ENCODE results near the gene CCDC9. TPM values are rescaled to one million over a fixed set of nuclear protein-coding genes. Genes with fewer than 3 reads are reported as not detected.
"Not testable (repeated sequence)": the region's sequence is repeated elsewhere in the genome, so short reads cannot be mapped to it uniquely, and the experiment has no call there.

The CCDC9 gene
- total and polyA plus RNA-seq, 2 of the 8 experiments (the other 6 are each of a cell fraction or from before 2014, with no cell fraction given), result 3.7 to 29.8 TPM

DNA sequence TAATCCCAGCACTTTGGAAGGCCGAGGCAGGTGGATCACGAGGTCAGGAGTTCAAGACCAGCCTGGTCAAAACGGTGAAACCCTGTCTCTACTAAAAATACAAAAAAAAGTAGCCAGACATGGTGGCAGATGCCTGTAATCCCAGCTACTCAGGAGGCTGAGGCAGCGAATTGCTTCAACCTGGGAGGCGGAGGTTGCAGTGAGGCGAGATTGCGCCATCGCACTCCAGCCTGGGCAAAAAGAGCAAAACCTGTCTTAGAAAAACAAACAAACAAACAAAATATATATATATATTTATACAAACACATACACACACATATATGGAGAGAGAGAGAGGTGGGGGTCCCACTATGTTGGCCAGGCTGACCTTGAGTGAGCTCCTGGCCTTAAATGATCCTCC, 3.3 kb upstream of the CCDC9 start:
- not testable (repeated sequence) for H3K23me2 ChIP-seq (ENCODE audit: low read depth, low read length); H3K27me3 ChIP-seq (replicated peaks in 1 of 4; ENCODE audit: control insufficient read depth in 3 of 4, extremely low read depth in 1 of 4, insufficient read depth in 3 of 4, low read length in 3 of 4); FAIRE-seq; H2BK12ac ChIP-seq (ENCODE audit: low read depth, low read length); H2BK120ac ChIP-seq (replicated peaks; ENCODE audit: low read depth, low read length); H3K36me3 ChIP-seq (ENCODE audit: control insufficient read depth in 2 of 4, insufficient read depth in 4 of 4, low read length in 3 of 4); H3K4me1 ChIP-seq (replicated peaks in 1 of 4; ENCODE audit: control insufficient read depth in 3 of 4, insufficient read depth in 4 of 4, low read length in 3 of 4); H3K18ac ChIP-seq (ENCODE audit: extremely low read depth, low read length); H3K79me2 ChIP-seq (ENCODE audit: control insufficient read depth in 1 of 2, insufficient read depth in 2 of 2, low read length in 2 of 2); H3K79me1 ChIP-seq (ENCODE audit: low read depth, low read length); H4K5ac ChIP-seq (ENCODE audit: insufficient read length, low read depth, low read length); H2BK15ac ChIP-seq (ENCODE audit: low read length); H3K9me3 ChIP-seq (ENCODE audit: insufficient read depth in 2 of 2, low read depth in 1 of 2, low read length in 1 of 2); H3K56ac ChIP-seq (replicated peaks; ENCODE audit: insufficient read length, low read depth, low read length); H3K14ac ChIP-seq (ENCODE audit: insufficient read length); H3K27ac ChIP-seq (ENCODE audit: low read depth, low read length); H2AK5ac ChIP-seq (ENCODE audit: low read depth, low read length); H2BK5ac ChIP-seq (ENCODE audit: low read depth, low read length); H3K4me2 ChIP-seq (ENCODE audit: insufficient read depth in 1 of 2, low read depth in 2 of 2, low read length in 2 of 2); H3K9ac ChIP-seq (replicated peaks in 1 of 4; ENCODE audit: extremely low read depth in 1 of 4, low read depth in 3 of 4, low read length in 3 of 4); H2BK20ac ChIP-seq (ENCODE audit: low read length); H4K8ac ChIP-seq (ENCODE audit: extremely low read depth, insufficient read depth, low read length); H3K4ac ChIP-seq (replicated peaks; ENCODE audit: insufficient read length, low read depth, low read length); H4K20me1 ChIP-seq (replicated peaks in 1 of 2; ENCODE audit: control insufficient read depth in 1 of 2, insufficient read depth in 2 of 2, low read length in 2 of 2); DNase-seq (ENCODE audit: low read depth in 1 of 2, low spot score in 2 of 2); H4K91ac ChIP-seq (replicated peaks; ENCODE audit: insufficient read length, low read length); H2AFZ ChIP-seq (ENCODE audit: low read length); H3K4me3 ChIP-seq (ENCODE audit: extremely low read depth in 1 of 4, insufficient read depth in 2 of 4, low read depth in 3 of 4, low read length in 4 of 4); H3K23ac ChIP-seq (ENCODE audit: insufficient read length)
- 92% methylated on average over 8 of the region's 8 CpGs; no CpG with 5 or more reads in 1 of the 2 experiments for WGBS, 2 experiments (ENCODE audit: extremely low coverage in 1 of 2, insufficient coverage in 1 of 2, insufficient read length in 1 of 2, insufficient replicate concordance in 2 of 2, low coverage in 1 of 2, low lambda C conversion rate in 2 of 2, missing lambda C conversion rate in 1 of 2)
- CTCF ChIA-PET (ENCODE audit: partially characterized antibody), result interaction anchor here (0.8 to 12.1 kb wide), 4 partner anchors 7 to 42 kb away, joined by 3 to 303 read pairs (median 40); no protein-coding TSS in a partner anchor
- POLR2A ChIA-PET (ENCODE audit: partially characterized antibody), result interaction anchor here (0.6 to 1.6 kb wide), 4 partner anchors 9 to 177 kb away, joined by 3 to 9 read pairs (median 5); no protein-coding TSS in a partner anchor

All from H1 (cell line).